ENCODE results near the gene HES3.
"Not testable (repeated sequence)": the region's sequence is repeated elsewhere in the genome, so short reads cannot be mapped to it uniquely, and the experiment has no call there.

Gene HES3

GRCh38 chr1:6219641-6220040, 24.3 kb upstream of the HES3 start:
- DNase-seq = not testable (repeated sequence)

- no peak for DNase-seq
Observed at GRCh38 chr1:6220236-6220635, 23.7 kb upstream of the HES3 start.

GRCh38 chr1:6221210-6221784, 22.7 kb upstream of the HES3 start:
- no peak for DNase-seq

GRCh38 chr1:6222636-6223035, 21.3 kb upstream of the HES3 start:
- peak; percentile 53 for DNase-seq

- no peak for DNase-seq
Observed at GRCh38 chr1:6223617-6224016, 20.4 kb upstream of the HES3 start.

GRCh38 chr1:6224718-6225117, 19.3 kb upstream of the HES3 start:
- no peak for DNase-seq

- no peak for DNase-seq
Observed at GRCh38 chr1:6225651-6226050, 18.3 kb upstream of the HES3 start.

- DNase-seq = no peak
Observed at GRCh38 chr1:6233376-6233775, 10.6 kb upstream of the HES3 start.

GRCh38 chr1:6234502-6235295, 9.3 kb upstream of the HES3 start:
- DNase-seq = no peak

GRCh38 chr1:6235296-6235677, 8.7 kb upstream of the HES3 start:
- DNase-seq = no peak

- no peak for DNase-seq
Observed at GRCh38 chr1:6237093-6237492, 6.9 kb upstream of the HES3 start.

- DNase-seq = no peak
Observed at GRCh38 chr1:6239213-6239752, 4.7 kb upstream of the HES3 start.

- peak; percentile 52 for DNase-seq
Observed at GRCh38 chr1:6239950-6240768, 3.8 kb upstream of the HES3 start.

- no peak for DNase-seq
Observed at GRCh38 chr1:6241107-6241886, 2.7 kb upstream of the HES3 start.

GRCh38 chr1:6241887-6242740, 1.9 kb upstream of the HES3 start:
- no peak for DNase-seq

- DNase-seq = no peak
Observed at GRCh38 chr1:6243053-6243834, 735 bp upstream of the HES3 start.

- no peak for DNase-seq
Observed at GRCh38 chr1:6244401-6245049, 546 bp downstream of the HES3 start.

- peak; percentile 71 for DNase-seq
Observed at GRCh38 chr1:6245086-6245868, 1.3 kb downstream of the HES3 start.

- DNase-seq = no peak
Observed at GRCh38 chr1:6245869-6246496, 2.0 kb downstream of the HES3 start.

All from fibroblast of upper back skin (primary cell).